WTC11 (cell line): ENCODE results near the gene PIRT. TPM values are rescaled to one million over a fixed set of nuclear protein-coding genes. Genes with fewer than 3 reads are reported as not detected.

Experiments
- ATAC-seq: fragments of 200-7000 bp; cut with Tn5 transposase; 2 replicates; pipeline ENCODE4 v1.10.0; 2021; ENCODE audit warnings: mild to moderate bottlenecking, moderate library complexity
- CTCF ChIA-PET: fragments of 300-600 bp; sonication (Branson Sonifier 250); formaldehyde crosslinking; loops from one replicate; lab custom pipeline; 2021; ENCODE audit warnings: antibody characterized with exemption; lab: Charles Lee
- POLR2A ChIA-PET: fragments of 350-600 bp; sonication (Branson Sonifier 250); formaldehyde crosslinking; loops from one replicate; lab custom pipeline; 2021; ENCODE audit warnings: antibody characterized with exemption; lab: Charles Lee
- DNase-seq: peaks from one replicate; pipeline ENCODE4 v3.0.0; 2021; ENCODE audit warnings: low spot score
- H3K27ac Mint-ChIP-seq: 2 replicates; pipeline ENCODE4 v1.8.0; 2021; ENCODE audit warnings: mixed read lengths
- H3K27me3 Mint-ChIP-seq: 2 replicates; pipeline ENCODE4 v1.8.0; 2021; ENCODE audit warnings: low read depth, mild to moderate bottlenecking, moderate library complexity, mixed read lengths
- H3K36me3 Mint-ChIP-seq: 2 replicates; pipeline ENCODE4 v1.8.0; 2021; ENCODE audit warnings: mixed read lengths
- H3K4me1 Mint-ChIP-seq: 2 replicates; pipeline ENCODE4 v1.8.0; 2022; ENCODE audit warnings: mixed read lengths
- H3K4me3 Mint-ChIP-seq: 2 replicates; pipeline ENCODE4 v1.8.0; 2021; ENCODE audit warnings: mild to moderate bottlenecking, moderate library complexity, mixed read lengths
- H3K9me3 Mint-ChIP-seq: 2 replicates; pipeline ENCODE4 v1.8.0; 2021; ENCODE audit warnings: mixed read lengths
- ATF1 ChIP-seq: sonication (generic); formaldehyde crosslinking; IDR thresholded peaks from 2 replicates; pipeline ENCODE4 v1.8.1; 2023; ENCODE audit warnings: mild to moderate bottlenecking, moderate library complexity, missing genetic modification reagents
- CREM ChIP-seq: sonication (generic); formaldehyde crosslinking; IDR thresholded peaks from 2 replicates; pipeline ENCODE4 v1.8.1; 2022; ENCODE audit warnings: mild to moderate bottlenecking, missing genetic modification reagents, moderate library complexity
- FOXP1 ChIP-seq: sonication (generic); formaldehyde crosslinking; IDR thresholded peaks from 2 replicates; pipeline ENCODE4 v1.8.0; 2022; ENCODE audit warnings: missing genetic modification reagents, mild to moderate bottlenecking, moderate library complexity, borderline replicate concordance
- GABPB1 ChIP-seq: sonication (generic); formaldehyde crosslinking; IDR thresholded peaks from 2 replicates; pipeline ENCODE4 v1.8.1; 2023; ENCODE audit warnings: mild to moderate bottlenecking, missing genetic modification reagents
- GTF2I ChIP-seq: fragments of 250-450 bp; sonication (Bioruptor Pico); conservative IDR thresholded peaks from 2 replicates; pipeline ENCODE4 v1.4.0; 2021; ENCODE audit warnings: mild to moderate bottlenecking
- NR3C1 ChIP-seq: sonication (generic); formaldehyde crosslinking; conservative IDR thresholded peaks from 2 replicates; pipeline ENCODE4 v1.8.1; 2023; ENCODE audit warnings: low read depth, mild to moderate bottlenecking, missing genetic modification reagents
- RORB ChIP-seq: fragments of 250-450 bp; sonication (Bioruptor Pico); IDR thresholded peaks from 2 replicates; pipeline ENCODE4 v1.9.0; 2021; ENCODE audit warnings: mild to moderate bottlenecking
- SMAD3 ChIP-seq: sonication (generic); formaldehyde crosslinking; IDR thresholded peaks from 2 replicates; pipeline ENCODE4 v1.8.0; 2022; ENCODE audit warnings: missing genetic modification reagents, mild to moderate bottlenecking, borderline replicate concordance
- TEAD1 ChIP-seq: sonication (generic); formaldehyde crosslinking; IDR thresholded peaks from 2 replicates; pipeline ENCODE4 v1.8.0; 2022; ENCODE audit warnings: mild to moderate bottlenecking, missing genetic modification reagents
- ZNF121 ChIP-seq: sonication (generic); formaldehyde crosslinking; IDR thresholded peaks from 2 replicates; pipeline ENCODE4 v1.8.0; 2023; ENCODE audit warnings: missing genetic modification reagents
- ZNF138 ChIP-seq: sonication (generic); formaldehyde crosslinking; conservative IDR thresholded peaks from 2 replicates; pipeline ENCODE4 v1.8.1; 2022; ENCODE audit warnings: mild to moderate bottlenecking, moderate library complexity, missing genetic modification reagents
- ZNF219 ChIP-seq: sonication (generic); formaldehyde crosslinking; IDR thresholded peaks from 2 replicates; pipeline ENCODE4 v1.8.0; 2023; ENCODE audit warnings: missing genetic modification reagents, mild to moderate bottlenecking, borderline replicate concordance
- ZNF232 ChIP-seq: sonication (generic); formaldehyde crosslinking; IDR thresholded peaks from 2 replicates; pipeline ENCODE4 v1.8.0; 2022; ENCODE audit warnings: mild to moderate bottlenecking, missing genetic modification reagents
- ZNF263 ChIP-seq: sonication (generic); formaldehyde crosslinking; IDR thresholded peaks from 2 replicates; pipeline ENCODE4 v1.8.1; 2022; ENCODE audit warnings: low read depth, mild to moderate bottlenecking, moderate library complexity, missing genetic modification reagents
- ZNF317 ChIP-seq: sonication (generic); formaldehyde crosslinking; IDR thresholded peaks from 2 replicates; pipeline ENCODE4 v1.8.1; 2023; ENCODE audit warnings: low read depth, mild to moderate bottlenecking, moderate library complexity, missing genetic modification reagents, borderline replicate concordance
- total RNA-seq: library from RNA; stranded (reverse); gene quantifications from 3 replicates; pipeline ENCODE4 v1.2.3, GENCODE V29; 2021
- TF ChIP-seq, protein P1 (sequence below): fragments of 250-450 bp; sonication (Bioruptor Pico); IDR thresholded peaks from 2 replicates; pipeline ENCODE4 v1.9.0; 2021; ENCODE audit warnings: mild to moderate bottlenecking
- TF ChIP-seq, protein P2 (sequence below): sonication (generic); formaldehyde crosslinking; IDR thresholded peaks from 2 replicates; pipeline ENCODE4 v1.8.0; 2023; ENCODE audit warnings: missing genetic modification reagents
- TF ChIP-seq, protein P3 (sequence below): sonication (generic); formaldehyde crosslinking; IDR thresholded peaks from 2 replicates; pipeline ENCODE4 v1.8.1; 2023; ENCODE audit warnings: mild to moderate bottlenecking, missing genetic modification reagents, borderline replicate concordance
- TF ChIP-seq, protein P4 (sequence below): sonication (generic); formaldehyde crosslinking; IDR thresholded peaks from 2 replicates; pipeline ENCODE4 v1.8.0; 2022; ENCODE audit warnings: missing genetic modification reagents

The PIRT gene
- total RNA-seq, 1 experiment from 2014 or later, result not detected

DNA sequence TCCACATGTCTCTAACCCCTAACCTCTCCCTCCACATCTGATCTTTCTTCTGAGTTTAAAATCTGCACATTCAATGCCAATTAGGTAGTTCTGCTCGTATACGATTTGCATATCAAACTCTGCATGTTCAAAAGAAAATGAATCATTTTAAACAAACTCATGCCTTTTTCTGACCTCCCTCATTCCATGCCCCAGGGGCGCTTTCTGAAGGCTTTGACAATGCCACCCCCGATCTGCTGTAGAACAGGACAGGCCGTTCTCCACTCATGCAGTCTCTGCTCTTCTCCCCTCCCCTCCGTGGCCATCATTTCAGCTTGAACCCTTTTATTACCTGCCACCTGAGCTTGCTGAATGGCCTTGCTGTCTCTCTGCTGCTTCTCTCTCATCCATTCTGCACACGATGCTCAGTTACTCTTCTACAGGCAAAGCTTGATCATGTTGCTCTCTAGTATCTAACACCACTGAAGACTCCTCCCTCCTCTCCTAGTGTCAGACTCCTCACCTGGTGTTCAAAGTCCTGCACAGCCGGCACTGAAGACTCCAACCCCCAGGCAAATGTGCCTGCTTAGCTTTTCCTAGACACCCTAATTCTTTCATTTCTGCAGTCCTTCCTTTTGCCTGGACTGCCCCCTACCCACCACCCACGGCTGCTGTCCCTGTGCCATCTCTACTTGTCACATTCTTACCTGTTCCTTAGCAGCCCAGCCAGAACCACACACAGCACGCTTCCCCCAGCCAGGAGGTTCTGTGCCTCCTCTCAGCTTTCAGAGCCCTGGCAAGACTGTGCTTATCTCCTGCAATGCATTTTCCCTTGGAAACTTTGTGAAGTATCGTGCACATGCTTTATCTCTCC, 40.2 kb downstream of the PIRT start:
- Mint-ChIP-seq H3K9me3 (no peaks in the 10 kb centered on the region), H3K36me3 (no peaks in the 10 kb centered on the region), H3K4me3 (no peak overlapping the region), H3K27me3 (no peaks in the 10 kb centered on the region), H3K4me1 (peaks cover 3% of the 10 kb centered on the region; the same call in 1 of the 2 replicates), H3K27ac (no peak overlapping the region)
- TF ChIP-seq, protein P1, sequence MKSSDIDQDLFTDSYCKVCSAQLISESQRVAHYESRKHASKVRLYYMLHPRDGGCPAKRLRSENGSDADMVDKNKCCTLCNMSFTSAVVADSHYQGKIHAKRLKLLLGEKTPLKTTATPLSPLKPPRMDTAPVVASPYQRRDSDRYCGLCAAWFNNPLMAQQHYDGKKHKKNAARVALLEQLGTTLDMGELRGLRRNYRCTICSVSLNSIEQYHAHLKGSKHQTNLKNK (CRISPR knock-in tag), result no peak
- TF ChIP-seq CREM (CRISPR knock-in tag) (no peak), GTF2I (CRISPR knock-in tag) (no peak), GABPB1 (CRISPR knock-in tag) (no peak), ZNF263 (CRISPR knock-in tag) (no peak), ZNF219 (CRISPR knock-in tag) (no peak), SMAD3 (CRISPR knock-in tag) (no peak), NR3C1 (CRISPR knock-in tag) (no peak), RORB (no peak), ATF1 (CRISPR knock-in tag) (no peak), ZNF121 (CRISPR knock-in tag) (no peak), FOXP1 (no peak), TEAD1 (no peak), ZNF138 (CRISPR knock-in tag) (no peak)
- TF ChIP-seq, protein P2, sequence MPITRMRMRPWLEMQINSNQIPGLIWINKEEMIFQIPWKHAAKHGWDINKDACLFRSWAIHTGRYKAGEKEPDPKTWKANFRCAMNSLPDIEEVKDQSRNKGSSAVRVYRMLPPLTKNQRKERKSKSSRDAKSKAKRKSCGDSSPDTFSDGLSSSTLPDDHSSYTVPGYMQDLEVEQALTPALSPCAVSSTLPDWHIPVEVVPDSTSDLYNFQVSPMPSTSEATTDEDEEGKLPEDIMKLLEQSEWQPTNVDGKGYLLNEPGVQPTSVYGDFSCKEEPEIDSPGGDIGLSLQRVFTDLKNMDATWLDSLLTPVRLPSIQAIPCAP, result no peak
- TF ChIP-seq, protein P3, sequence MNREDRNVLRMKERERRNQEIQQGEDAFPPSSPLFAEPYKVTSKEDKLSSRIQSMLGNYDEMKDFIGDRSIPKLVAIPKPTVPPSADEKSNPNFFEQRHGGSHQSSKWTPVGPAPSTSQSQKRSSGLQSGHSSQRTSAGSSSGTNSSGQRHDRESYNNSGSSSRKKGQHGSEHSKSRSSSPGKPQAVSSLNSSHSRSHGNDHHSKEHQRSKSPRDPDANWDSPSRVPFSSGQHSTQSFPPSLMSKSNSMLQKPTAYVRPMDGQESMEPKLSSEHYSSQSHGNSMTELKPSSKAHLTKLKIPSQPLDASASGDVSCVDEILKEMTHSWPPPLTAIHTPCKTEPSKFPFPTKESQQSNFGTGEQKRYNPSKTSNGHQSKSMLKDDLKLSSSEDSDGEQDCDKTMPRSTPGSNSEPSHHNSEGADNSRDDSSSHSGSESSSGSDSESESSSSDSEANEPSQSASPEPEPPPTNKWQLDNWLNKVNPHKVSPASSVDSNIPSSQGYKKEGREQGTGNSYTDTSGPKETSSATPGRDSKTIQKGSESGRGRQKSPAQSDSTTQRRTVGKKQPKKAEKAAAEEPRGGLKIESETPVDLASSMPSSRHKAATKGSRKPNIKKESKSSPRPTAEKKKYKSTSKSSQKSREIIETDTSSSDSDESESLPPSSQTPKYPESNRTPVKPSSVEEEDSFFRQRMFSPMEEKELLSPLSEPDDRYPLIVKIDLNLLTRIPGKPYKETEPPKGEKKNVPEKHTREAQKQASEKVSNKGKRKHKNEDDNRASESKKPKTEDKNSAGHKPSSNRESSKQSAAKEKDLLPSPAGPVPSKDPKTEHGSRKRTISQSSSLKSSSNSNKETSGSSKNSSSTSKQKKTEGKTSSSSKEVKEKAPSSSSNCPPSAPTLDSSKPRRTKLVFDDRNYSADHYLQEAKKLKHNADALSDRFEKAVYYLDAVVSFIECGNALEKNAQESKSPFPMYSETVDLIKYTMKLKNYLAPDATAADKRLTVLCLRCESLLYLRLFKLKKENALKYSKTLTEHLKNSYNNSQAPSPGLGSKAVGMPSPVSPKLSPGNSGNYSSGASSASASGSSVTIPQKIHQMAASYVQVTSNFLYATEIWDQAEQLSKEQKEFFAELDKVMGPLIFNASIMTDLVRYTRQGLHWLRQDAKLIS (CRISPR knock-in tag), result no peak
- TF ChIP-seq, protein P4, sequence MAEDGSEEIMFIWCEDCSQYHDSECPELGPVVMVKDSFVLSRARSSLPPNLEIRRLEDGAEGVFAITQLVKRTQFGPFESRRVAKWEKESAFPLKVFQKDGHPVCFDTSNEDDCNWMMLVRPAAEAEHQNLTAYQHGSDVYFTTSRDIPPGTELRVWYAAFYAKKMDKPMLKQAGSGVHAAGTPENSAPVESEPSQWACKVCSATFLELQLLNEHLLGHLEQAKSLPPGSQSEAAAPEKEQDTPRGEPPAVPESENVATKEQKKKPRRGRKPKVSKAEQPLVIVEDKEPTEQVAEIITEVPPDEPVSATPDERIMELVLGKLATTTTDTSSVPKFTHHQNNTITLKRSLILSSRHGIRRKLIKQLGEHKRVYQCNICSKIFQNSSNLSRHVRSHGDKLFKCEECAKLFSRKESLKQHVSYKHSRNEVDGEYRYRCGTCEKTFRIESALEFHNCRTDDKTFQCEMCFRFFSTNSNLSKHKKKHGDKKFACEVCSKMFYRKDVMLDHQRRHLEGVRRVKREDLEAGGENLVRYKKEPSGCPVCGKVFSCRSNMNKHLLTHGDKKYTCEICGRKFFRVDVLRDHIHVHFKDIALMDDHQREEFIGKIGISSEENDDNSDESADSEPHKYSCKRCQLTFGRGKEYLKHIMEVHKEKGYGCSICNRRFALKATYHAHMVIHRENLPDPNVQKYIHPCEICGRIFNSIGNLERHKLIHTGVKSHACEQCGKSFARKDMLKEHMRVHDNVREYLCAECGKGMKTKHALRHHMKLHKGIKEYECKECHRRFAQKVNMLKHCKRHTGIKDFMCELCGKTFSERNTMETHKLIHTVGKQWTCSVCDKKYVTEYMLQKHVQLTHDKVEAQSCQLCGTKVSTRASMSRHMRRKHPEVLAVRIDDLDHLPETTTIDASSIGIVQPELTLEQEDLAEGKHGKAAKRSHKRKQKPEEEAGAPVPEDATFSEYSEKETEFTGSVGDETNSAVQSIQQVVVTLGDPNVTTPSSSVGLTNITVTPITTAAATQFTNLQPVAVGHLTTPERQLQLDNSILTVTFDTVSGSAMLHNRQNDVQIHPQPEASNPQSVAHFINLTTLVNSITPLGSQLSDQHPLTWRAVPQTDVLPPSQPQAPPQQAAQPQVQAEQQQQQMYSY (CRISPR knock-in tag), result no peak
- POLR2A ChIA-PET, result no interaction called here
- DNase-seq (no peak), ATAC-seq (peak; percentile 34)
- CTCF ChIA-PET, result interaction anchor here (1.1 to 2.5 kb wide), 4 partner anchors 25 to 60 kb away, joined by 3 to 12 read pairs (median 4); no protein-coding TSS in a partner anchor

DNA sequence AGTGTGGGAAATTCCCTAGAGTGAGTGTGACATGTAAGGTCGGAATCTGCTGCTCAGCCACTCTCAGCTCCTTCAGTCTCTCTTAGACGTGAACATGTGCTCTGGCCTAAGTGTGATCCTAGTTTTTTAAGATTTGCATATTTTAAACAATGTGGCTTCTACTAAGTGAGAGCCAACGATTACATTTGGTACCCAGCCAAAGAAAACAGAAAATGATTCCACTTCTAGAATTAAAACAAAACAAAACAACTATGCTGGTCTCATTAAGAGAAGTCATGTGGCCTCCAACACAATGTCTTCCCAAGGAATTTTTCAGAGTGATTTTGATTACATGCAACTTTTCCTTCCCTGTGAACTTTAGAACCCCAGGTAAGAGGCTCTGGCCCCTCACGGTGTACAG, 44.1 kb downstream of the PIRT start:
- POLR2A ChIA-PET, result no interaction called here
- ATAC-seq, result no peak
- no peaks in the 10 kb centered on the region for H3K27me3 Mint-ChIP-seq
- CTCF ChIA-PET, result interaction anchor here (0.6 kb wide), 1 partner anchor 56 kb away, joined by 3 read pairs; no protein-coding TSS in a partner anchor
- no peaks in the 10 kb centered on the region for H3K9me3 Mint-ChIP-seq
- no peak overlapping the region for H3K4me3 Mint-ChIP-seq
- no peak overlapping the region for H3K27ac Mint-ChIP-seq
- no peak for TF ChIP-seq ZNF232
- no peak for TF ChIP-seq ZNF317 (CRISPR knock-in tag)
- TF ChIP-seq, all 79 proteins: peak for 0
- no peak for DNase-seq
- H3K4me1 Mint-ChIP-seq, result peaks cover 27% of the 10 kb centered on the region
- H3K36me3 Mint-ChIP-seq, result no peaks in the 10 kb centered on the region
